ENCODE data around the gene DHRS13. TPM values are rescaled to one million over a fixed set of nuclear protein-coding genes. Genes with fewer than 3 reads are reported as not detected.

DHRS13 gene
- 10 to 100 TPM; 12.0 to 13.1 TPM for total RNA-seq

GRCh38 chr17:28902819-28903545, at the start of gene DHRS13:
Gene DHRS13, minus strand, starts transcription at chr17:28903079. Its CDS starts 135 bp downstream, at chr17:28902944.

GRCh38 chr17:28951428-28951990, 48.6 kb upstream of the DHRS13 start, which contains the start of gene PHF12:
Gene PHF12, minus strand, starts transcription at chr17:28951518. Its CDS starts 558 bp downstream, at chr17:28950960.

GRCh38 chr17:28896884-28897768, 5.8 kb downstream of the DHRS13 start, which contains the start of gene FLOT2:
Gene FLOT2, minus strand, starts transcription at chr17:28897733. Its CDS starts 159 bp downstream, at chr17:28897574.

GRCh38 chr17:28854457-28855335, 48.2 kb downstream of the DHRS13 start, which contains the start of gene ERAL1:
Gene ERAL1, plus strand, starts transcription at chr17:28855016. Its CDS starts 19 bp downstream, at chr17:28855035.

Other genes with a start within 250 kb of the DHRS13 start
- 10 to 100 TPM; 38.5 to 40.6 TPM for gene SDF2, start 241.2 kb downstream of the DHRS13 start, total RNA-seq
- 10 to 100 TPM; 43.6 to 45.1 TPM for gene SUPT6H, start 240.9 kb downstream of the DHRS13 start, total RNA-seq
- 1 to 10 TPM in 1 of 2 donors, under 1 TPM in 1; 0.69 to 1.3 TPM for gene PROCA1, start 191.2 kb downstream of the DHRS13 start, total RNA-seq
- 100 to 1,000 TPM in 1 of 2 donors, 10 to 100 TPM in 1; 83.6 to 111 TPM for gene RAB34, start 185.2 kb downstream of the DHRS13 start, total RNA-seq
- gene RPL23A, start 183.1 kb downstream of the DHRS13 start, total RNA-seq = 100 to 1,000 TPM; 276 to 521 TPM
- gene TLCD1, start 176.8 kb downstream of the DHRS13 start, total RNA-seq = 1 to 10 TPM; 4.3 to 5.2 TPM
- 1 to 10 TPM; 1.4 to 2.3 TPM for gene NEK8, start 174.3 kb downstream of the DHRS13 start, total RNA-seq
- gene TRAF4, start 159.1 kb downstream of the DHRS13 start, total RNA-seq = 10 to 100 TPM; 43.4 to 69.3 TPM
- 10 to 100 TPM; 13.7 to 20.0 TPM for gene FAM222B, start 60.3 kb downstream of the DHRS13 start, total RNA-seq
- 10 to 100 TPM; 56.3 to 57.8 TPM for gene ERAL1, start 48.1 kb downstream of the DHRS13 start, total RNA-seq
- 10 to 100 TPM; 39.3 to 44.0 TPM for gene FLOT2, start 5.3 kb downstream of the DHRS13 start, total RNA-seq
- gene PHF12, start 48.4 kb upstream of the DHRS13 start, total RNA-seq = 10 to 100 TPM; 16.9 to 21.3 TPM
- not detected for gene SEZ6, start 103.0 kb upstream of the DHRS13 start, total RNA-seq
- 1 to 10 TPM; 1.0 to 1.7 TPM for gene PIPOX, start 140.1 kb upstream of the DHRS13 start, total RNA-seq